ENCODE measurements around the gene CRYBB1.

- TF ChIP-seq EZH2phosphoT487 (IDR thresholded peaks at IDR 0.05; ENCODE audit: low read depth, severe bottlenecking, unreplicated experiment): no peak
- TF ChIP-seq, protein P1, sequence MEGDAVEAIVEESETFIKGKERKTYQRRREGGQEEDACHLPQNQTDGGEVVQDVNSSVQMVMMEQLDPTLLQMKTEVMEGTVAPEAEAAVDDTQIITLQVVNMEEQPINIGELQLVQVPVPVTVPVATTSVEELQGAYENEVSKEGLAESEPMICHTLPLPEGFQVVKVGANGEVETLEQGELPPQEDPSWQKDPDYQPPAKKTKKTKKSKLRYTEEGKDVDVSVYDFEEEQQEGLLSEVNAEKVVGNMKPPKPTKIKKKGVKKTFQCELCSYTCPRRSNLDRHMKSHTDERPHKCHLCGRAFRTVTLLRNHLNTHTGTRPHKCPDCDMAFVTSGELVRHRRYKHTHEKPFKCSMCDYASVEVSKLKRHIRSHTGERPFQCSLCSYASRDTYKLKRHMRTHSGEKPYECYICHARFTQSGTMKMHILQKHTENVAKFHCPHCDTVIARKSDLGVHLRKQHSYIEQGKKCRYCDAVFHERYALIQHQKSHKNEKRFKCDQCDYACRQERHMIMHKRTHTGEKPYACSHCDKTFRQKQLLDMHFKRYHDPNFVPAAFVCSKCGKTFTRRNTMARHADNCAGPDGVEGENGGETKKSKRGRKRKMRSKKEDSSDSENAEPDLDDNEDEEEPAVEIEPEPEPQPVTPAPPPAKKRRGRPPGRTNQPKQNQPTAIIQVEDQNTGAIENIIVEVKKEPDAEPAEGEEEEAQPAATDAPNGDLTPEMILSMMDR (IDR thresholded peaks at IDR 0.05; ENCODE audit: poor library complexity): no peak
These were observed 25.7 kb upstream of the CRYBB1 start for GRCh38 chr22:26643418-26644100.

All from hepatocyte (in vitro differentiated cells).